HL-60/S4 treated with phorbol 12-myristate 13-acetate at 8.2 ng/mL for 4 days and 3 days (cell line): ENCODE measurements around the gene AIFM2.

Experiments used
- in situ Hi-C: fragments of 300-500 bp; cut with MboI; formaldehyde crosslinking; loops from 2 replicates; pipeline ENCODE4 v1.15.0; 2022; ENCODE audit warnings: low sequenced_read_pairs

The AIFM2 gene

GRCh38 chr10:70063418-70064098, 69.1 kb downstream of the AIFM2 start:
- in situ Hi-C loops = no loop called here
